ENCODE measurements around the gene GAS2L2. TPM values are rescaled to one million over a fixed set of nuclear protein-coding genes. Genes with fewer than 3 reads are reported as not detected.
A peak's percentile ranks its signal among the peaks of the same experiment; 100 is the strongest.

The GAS2L2 gene
- total and polyA plus RNA-seq, 8 donors = under 0.01 to 0.05 TPM; not detected in 6

DNA sequence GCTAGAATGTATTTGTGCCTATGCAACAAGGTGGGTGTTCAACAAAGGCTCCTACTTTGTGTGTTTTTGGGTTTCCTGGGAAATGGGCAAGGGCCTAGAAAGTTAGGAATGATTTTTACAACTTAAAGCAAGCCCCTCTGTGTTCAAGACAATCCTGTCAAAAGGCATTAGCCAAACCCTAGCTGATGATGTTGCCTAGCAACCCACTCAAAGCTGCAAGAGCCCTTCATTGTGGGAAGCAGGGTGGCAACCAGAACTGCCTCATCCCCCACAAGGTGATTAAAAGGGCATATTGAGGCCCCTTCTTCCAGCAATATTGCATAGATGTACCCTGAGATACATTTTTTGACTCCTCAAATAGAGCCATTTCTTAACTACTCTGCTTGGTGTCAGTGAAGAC is 37.6 kb downstream of the GAS2L2 start:
- Histone ChIP-seq H3K27me3 (no peaks in the 10 kb centered on the region), H3K27ac (peak overlapping the region in 3 of 5 donors; percentile 0 to 77 (median 63)), H3K9me3 (no peaks in the 10 kb centered on the region), H3K4me3 (no peak overlapping the region), H3K4me1 (peaks cover 0 to 53% (median 10%) of the 10 kb centered on the region in 4 donors), H3K36me3 (peaks cover 7 to 94% (median 92%) of the 10 kb centered on the region in 4 donors)
- no peak for TF ChIP-seq POLR2A (IDR thresholded peaks at IDR 0.05)
- TF ChIP-seq, protein P1, sequence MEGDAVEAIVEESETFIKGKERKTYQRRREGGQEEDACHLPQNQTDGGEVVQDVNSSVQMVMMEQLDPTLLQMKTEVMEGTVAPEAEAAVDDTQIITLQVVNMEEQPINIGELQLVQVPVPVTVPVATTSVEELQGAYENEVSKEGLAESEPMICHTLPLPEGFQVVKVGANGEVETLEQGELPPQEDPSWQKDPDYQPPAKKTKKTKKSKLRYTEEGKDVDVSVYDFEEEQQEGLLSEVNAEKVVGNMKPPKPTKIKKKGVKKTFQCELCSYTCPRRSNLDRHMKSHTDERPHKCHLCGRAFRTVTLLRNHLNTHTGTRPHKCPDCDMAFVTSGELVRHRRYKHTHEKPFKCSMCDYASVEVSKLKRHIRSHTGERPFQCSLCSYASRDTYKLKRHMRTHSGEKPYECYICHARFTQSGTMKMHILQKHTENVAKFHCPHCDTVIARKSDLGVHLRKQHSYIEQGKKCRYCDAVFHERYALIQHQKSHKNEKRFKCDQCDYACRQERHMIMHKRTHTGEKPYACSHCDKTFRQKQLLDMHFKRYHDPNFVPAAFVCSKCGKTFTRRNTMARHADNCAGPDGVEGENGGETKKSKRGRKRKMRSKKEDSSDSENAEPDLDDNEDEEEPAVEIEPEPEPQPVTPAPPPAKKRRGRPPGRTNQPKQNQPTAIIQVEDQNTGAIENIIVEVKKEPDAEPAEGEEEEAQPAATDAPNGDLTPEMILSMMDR (IDR thresholded peaks at IDR 0.05) = no peak
- TF ChIP-seq EP300 (IDR thresholded peaks at IDR 0.05) = no peak
- TF ChIP-seq POLR2AphosphoS5 (IDR thresholded peaks at IDR 0.05) = no peak
- intact Hi-C loops (cut with DNase I; ENCODE audit: low total_unique reads) = no loop called here
- peak in 1 of 2 donors; percentile 27 for DNase-seq

DNA sequence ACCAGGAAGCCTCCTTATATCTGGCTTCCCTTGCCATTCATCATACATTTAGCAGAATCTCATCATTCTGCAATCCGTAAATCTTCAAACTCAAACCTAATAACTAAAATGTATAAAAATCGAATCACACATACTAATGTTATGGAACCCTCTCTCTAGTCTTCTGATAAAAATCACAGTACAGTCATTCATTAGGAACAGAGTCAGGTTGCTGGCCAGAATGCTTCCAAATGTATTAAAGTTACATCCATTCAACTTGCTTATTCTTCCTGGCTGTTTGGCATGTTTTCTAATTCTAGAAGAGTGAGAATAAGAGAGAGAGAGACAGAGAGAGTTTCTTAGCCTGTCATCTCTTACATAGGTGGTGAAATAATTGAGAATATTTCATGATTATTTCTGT is 38.1 kb downstream of the GAS2L2 start:
- H3K4me1 ChIP-seq = peaks cover 0 to 53% (median 10%) of the 10 kb centered on the region in 4 donors
- no peak for DNase-seq
- H3K36me3 ChIP-seq = peaks cover 11 to 96% (median 94%) of the 10 kb centered on the region in 4 donors
- H3K27ac ChIP-seq = peak overlapping the region in 2 of 5 donors; percentile 63 to 77
- H3K27me3 ChIP-seq = no peaks in the 10 kb centered on the region
- no peak overlapping the region for H3K4me3 ChIP-seq
- intact Hi-C loops (cut with DNase I; ENCODE audit: low total_unique reads) = no loop called here
- TF ChIP-seq, protein P1 (IDR thresholded peaks at IDR 0.05) = no peak
- TF ChIP-seq EP300 (IDR thresholded peaks at IDR 0.05) (no peak), POLR2AphosphoS5 (IDR thresholded peaks at IDR 0.05) (no peak), POLR2A (IDR thresholded peaks at IDR 0.05) (no peak)
- H3K9me3 ChIP-seq = no peaks in the 10 kb centered on the region
- WGBS, 5 donors = 85 to 93% (median 92%) methylated on average over 2 of the region's 2 CpGs

DNA sequence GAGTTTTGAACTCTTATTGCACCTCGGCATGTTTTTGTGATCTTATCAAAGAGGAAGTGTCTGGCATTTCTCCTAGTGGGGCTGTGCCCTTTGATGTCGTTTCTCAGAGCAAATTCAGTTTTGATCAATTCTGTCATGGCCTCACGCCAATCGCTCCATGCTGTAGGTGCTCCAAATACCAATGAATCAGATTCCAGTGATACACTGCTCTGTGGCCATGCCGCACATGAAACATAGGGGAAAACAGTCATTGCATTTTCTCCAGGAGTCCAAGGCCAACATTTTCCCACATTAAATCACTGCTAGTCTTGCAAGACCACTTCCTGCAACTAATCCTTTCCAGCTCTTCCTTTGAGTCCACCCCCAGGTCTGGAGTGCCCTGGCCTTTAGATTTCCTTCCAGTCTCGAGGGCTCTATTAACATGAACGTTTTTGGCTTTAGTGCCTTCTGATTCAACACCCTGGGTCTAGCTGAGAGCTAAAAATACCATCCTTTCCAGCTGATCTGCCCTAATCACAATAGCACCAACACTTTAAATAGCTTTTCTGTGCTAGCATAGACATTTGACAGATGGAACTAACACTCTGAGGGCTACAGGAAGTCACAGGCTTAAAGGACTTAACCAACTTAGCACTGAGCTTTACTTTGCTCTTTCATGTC is 39.8 kb downstream of the GAS2L2 start:
- peaks cover 14 to 95% (median 91%) of the 10 kb centered on the region in 4 donors for H3K36me3 ChIP-seq

DNA sequence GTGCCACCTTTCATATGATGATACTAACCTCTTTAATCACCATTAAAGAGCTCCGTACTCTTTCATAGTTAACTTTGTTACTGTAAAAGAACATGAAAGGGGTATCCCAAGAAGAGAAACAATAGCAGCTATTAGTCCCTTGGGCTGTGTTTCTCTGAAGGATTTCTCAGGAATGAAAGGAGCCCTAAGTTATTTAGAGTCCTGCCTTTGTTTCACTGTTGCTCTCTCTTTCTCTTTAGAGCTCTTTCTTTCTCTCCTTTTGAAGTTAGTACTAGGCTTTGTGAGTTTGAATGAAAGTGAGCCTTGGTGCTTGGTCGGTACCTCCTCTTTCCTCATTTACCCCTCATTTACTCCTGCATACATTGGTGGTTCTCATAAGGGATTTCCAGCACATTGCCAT is 42.1 kb downstream of the GAS2L2 start:
- H3K27me3 ChIP-seq = no peaks in the 10 kb centered on the region
- no peaks in the 10 kb centered on the region for H3K9me3 ChIP-seq
- peaks cover 11 to 57% (median 34%) of the 10 kb centered on the region in 4 donors for H3K4me1 ChIP-seq
- 89 to 100% (median 97%) methylated on average over 2 of the region's 2 CpGs for WGBS, 5 donors
- no peak overlapping the region for H3K4me3 ChIP-seq
- intact Hi-C loops (cut with DNase I; ENCODE audit: low total_unique reads) = no loop called here
- TF ChIP-seq POLR2A (IDR thresholded peaks at IDR 0.05) = no peak
- TF ChIP-seq POLR2AphosphoS5 (IDR thresholded peaks at IDR 0.05) = no peak
- no peak for TF ChIP-seq EP300 (IDR thresholded peaks at IDR 0.05)
- TF ChIP-seq, protein P1 (IDR thresholded peaks at IDR 0.05) = no peak
- H3K36me3 ChIP-seq = peaks cover 14 to 80% (median 75%) of the 10 kb centered on the region in 4 donors
- no peak overlapping the region for H3K27ac ChIP-seq
- no peak for DNase-seq

More for the DNA sequence above, 39.8 kb downstream of the GAS2L2 start:
- peak overlapping the region in 2 of 5 donors; percentile 19 to 36 for H3K27ac ChIP-seq
- no peak for TF ChIP-seq POLR2AphosphoS5 (IDR thresholded peaks at IDR 0.05)
- TF ChIP-seq, protein P1 (IDR thresholded peaks at IDR 0.05) = no peak
- 33 to 56% (median 50%) methylated on average over 7 of the region's 7 CpGs for WGBS, 5 donors
- no peaks in the 10 kb centered on the region for H3K27me3 ChIP-seq
- H3K4me3 ChIP-seq = no peak overlapping the region
- no peaks in the 10 kb centered on the region for H3K9me3 ChIP-seq
- DNase-seq = peak in 1 of 2 donors; percentile 64
- intact Hi-C loops (cut with DNase I; ENCODE audit: low total_unique reads) = no loop called here
- peaks cover 2 to 66% (median 22%) of the 10 kb centered on the region in 4 donors for H3K4me1 ChIP-seq

All from stomach (tissue), 9 donors.